Stimulated activated CD4-positive, alpha-beta T cell treated with anti-CD3 and anti-CD28 coated beads, Interleukin-12 subunit alpha, Interleukin-12 subunit beta, amount 100 ng/mL, for 48 hours (primary cell): Measurements from ENCODE around the gene SIL1.

Experiments used
- DNase-seq, 3 donors: peaks; one replicate each; pipeline ENCODE4 v3.0.0-alpha.2; 2020; ENCODE audit warnings: low read depth in 2 of 3, low spot score in 1 of 3

The SIL1 gene

DNA sequence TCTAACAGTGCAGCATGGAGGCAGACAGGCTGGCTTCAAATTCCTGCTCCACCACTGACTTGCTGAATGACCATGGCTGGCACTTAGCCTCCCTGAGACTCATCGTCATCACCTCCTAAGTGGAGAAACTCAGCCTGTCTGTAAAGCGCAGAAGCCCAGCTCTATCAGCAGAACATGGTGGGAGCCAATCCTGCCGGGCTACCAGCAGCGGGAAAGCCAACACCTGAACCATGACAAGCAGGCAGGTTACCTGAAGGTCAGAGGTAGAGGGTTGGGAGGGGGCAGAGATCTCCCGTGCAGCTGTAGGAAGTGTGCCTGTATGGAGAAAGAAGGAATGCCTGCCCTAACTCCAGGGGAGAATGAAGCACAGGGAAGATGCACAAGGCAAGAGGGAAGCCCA lies 250.4 kb downstream of the SIL1 start:
- no peak for DNase-seq

DNA sequence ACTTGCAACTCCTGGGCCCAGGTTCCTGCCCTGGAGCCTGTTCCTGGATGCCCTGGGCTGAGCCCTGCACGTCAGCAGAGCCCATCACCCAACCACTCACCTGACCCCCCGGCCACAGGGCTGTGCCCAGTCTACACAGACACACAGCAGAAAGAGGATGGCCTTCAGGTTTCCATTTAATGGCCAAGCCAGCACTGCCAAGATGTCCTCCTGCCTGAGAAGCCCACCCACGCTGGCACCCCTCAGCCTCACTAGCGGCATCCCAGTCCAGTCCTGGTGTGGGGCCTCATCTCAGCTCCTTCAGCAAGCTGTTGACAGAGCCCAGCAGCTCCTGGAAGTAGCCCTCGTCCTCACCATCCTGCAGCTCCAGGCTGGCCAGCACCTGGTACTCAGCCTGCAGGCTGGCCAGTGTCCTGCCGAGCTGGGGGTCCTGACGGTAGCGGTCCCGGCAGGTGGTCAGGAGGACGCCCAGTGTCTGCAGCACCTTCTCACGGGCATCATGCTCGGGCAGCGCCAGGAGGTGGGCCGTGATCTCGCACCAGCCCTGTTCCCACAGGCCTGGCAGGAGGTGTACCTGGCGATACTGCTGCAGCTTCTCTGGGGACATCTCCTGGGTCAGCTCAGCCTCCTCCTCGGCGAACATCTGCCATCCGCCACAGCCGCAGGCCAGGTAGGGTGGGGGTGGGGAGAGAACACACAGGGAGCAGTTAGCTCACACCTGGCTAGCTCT lies 251.2 kb downstream of the SIL1 start:
- no peak for DNase-seq

DNA sequence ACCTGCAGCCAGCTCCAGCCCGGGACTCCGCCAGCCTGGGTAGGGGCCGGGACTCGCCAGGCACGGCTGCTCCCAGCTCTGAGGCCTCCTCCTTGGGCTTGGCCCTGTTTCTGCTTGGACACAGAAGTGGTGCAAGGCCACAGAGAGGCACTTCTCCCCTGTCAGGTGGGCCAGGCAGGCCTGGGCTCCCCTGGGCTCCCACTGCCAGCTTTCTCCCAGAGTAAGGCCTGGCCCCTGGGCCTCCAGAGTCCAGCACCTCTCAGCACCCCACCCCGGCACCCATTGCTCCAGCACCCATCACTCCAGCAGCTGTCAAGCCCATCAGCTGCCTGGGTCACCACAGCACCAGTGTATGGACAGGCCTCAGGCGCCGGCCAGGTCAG lies 251.9 kb downstream of the SIL1 start:
- no peak for DNase-seq

DNA sequence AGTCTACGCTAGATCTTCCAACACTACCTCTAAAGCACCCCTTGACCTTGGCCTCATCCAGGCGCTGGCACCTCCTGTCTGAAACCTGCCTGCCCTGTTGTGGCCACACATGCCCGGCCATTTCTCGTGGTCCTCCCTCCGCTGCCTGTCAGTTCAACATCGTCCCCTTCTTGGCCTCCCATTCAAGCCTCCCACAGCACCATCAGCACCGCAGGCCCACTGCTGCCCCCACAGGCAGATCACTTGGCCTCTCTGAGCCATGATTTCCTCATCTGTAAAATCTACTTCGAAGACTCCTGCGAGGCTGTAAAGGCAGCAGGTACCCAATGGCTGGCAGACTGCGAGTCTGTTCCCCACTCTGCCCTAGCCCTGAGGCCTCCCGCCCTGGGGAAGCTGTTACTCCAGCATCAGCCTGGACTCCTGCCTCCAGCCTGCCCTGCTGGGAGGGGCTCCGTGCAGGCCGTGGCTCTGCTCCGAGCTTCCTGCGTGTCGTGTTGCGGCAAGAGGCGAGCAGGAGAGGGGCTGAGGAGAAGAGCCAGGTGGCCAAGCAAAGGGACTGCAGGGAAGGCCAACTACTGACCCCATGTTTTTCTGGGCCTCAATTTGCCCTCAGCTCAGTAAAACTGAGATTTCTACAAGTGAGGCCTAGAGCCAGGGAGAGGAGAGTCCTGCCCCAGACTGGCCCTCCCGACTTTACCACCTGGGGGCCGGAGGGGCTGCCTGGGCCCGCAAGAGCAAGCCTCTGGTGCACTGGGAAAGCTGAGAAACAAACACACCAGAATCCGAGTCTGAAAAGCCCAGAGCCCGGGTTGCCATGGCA lies 252.5 kb downstream of the SIL1 start:
- DNase-seq: no peak

DNA sequence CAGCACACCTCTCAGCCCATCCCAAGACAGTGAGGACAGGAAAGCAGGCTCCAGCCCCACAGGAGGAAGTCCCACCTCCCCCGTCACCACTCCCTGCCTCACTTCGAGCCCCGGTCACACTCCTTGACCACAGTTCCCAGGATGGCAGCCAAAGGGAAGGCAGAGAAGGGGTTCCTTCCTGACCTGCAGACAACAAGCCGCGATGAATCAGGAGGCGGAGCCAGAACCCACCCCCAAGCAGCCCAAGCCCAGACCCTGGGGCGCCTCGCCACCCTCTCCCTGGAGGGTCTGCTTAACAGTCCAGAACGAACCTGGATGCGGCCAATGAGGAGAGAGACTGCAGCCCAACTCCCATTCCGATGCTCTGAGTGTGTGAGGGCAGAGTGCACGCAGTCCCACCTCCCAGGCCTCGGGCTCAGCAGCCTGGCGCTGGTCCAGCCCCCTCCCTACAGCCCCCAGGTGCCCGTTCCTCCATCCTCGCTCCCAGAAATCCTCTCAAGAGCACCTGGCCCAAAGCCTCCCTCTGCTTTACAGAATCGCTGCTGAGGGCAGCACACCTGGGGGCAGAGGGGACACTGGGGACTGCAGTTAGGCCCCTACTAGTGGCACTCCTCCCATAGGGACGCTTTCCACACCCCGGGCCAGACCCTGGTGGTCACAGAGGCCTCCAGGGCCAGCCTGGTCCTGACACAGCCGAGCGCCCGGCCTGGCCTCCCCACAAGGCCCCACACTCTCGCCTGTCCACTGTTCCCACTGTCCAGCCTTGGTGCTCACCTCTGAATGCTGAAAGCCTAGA lies 253.4 kb downstream of the SIL1 start:
- no peak for DNase-seq

DNA sequence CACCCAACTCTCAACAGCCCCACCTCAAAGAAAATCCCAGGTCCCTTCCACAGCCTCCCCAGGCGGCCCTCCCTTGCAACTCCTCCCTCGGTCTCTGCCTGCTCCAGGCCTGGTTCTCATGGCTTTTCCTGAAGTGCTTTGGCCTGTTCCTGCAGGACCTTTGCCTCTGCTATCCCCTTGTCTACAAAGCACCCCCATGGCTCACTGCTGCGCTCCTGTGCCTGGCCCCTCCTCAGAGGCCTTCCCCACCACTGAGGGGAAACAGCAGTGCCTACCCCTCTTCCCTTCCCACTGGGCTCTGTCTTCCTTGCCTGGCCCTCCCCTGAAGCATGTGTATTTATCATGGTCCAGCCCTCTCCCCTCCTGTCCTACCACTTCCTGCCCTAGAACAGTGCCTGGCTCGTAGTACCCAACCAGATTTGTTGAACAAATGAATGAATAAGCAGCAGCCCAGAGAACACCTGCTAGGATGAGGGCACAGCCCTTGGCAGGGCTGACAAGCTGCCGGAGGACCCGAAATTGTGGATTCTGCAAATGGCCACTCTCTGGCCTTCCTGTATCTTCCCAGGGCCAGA lies 254.5 kb downstream of the SIL1 start:
- no peak for DNase-seq

DNA sequence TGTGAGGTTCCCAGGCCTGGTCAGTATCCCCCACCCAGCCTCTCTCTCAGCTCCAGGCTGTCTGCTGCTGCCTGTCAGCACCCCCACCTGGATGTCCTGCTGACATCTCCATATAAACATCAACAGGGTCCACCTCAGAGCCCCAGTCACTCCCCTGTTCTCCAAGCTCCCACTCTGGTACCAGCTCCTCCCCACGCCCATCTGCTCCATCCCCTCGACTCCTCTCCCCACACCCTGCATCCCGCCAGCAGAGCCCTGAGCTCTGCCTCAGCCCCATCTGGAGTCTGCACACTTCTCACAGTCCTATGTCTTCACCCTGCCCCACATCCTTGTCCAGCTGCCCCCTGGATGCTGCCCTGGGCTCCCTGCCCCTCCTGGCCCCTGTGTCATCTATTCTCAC lies 255.3 kb downstream of the SIL1 start:
- no peak for DNase-seq

DNA sequence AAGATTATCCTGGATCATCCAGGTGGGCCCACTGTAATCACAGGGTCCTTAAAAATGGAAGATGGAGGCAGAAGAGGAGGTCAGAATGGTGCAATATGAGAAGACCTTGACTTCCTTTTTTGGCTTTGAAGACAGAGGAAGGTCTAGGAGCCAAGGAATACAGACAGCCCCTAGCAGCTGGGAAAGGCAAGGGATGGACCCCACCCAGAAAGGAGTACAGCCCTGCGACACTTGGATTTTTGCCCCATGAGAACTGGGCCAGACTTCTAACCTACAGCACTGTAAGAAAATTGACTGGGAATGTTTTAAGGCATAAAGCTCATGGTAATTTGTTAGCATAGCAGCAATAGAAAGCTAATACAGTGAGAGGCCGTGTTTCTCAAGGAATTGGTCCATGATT lies 256.1 kb downstream of the SIL1 start:
- no peak for DNase-seq

DNA sequence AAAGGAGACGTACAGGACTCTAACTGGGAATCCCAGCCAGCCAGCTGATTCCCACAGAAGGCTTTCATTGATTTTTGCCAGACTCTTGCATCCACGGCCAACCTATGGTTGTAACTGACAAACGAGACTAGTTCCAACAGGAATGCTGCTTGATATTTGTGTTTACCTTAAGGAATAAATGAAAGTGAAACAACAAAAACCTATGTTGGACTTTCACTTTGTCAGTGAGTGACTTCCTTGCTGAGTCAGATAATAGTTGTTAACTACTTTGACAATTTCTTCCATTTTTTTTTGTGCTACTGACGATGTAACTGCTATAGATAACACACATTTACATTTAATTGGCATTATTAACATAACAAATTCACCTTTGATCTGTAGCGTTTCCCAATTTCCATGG lies 259.6 kb downstream of the SIL1 start:
- no peak for DNase-seq

DNA sequence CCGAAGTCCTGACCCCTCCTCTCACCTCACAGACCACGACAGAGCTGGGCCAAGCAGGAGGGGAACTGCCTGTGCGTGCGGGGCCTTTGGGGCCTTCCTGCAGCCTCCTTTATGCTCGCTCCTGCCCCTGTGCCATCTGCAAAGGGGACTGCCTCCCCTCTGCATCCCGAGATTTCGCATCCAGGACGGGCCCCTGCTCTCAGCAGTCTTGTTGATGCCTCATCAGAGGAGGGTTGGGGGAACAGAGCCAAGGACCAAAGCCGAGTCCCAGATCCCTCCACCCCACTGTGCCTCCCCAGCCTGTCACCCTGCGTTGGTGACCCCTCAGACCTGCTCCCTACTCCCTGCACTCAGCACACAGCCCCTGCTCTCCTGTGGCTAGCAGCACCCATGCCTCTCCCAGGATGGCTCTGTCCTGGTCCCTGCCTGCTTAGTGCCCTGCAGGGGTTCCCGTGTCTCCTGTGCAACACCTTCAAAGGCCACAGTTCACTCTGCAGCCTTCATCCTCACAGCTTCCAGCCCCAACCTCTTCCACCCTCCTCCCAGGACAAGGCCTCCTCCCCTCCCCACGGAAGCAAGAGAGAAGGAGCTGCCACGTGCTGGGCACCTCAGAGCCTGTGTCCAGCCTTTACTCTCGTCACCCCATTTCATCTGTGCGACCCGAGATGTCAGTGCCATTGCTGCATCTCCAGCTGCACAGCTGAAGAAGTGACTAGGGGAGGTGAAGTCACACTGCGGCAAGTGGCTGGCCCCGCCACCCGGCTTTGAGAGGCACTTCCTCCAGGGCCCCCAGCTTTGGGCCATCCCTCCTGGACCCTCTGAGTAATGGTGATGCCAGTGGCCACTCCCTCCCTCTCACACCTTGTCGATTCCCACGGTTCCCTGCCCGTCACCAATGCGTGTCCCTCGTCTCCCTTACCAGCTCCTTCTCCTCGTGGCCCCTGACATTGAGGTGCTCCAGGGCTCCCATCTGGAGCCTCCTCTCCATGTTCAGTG lies 260.5 kb downstream of the SIL1 start:
- no peak for DNase-seq

DNA sequence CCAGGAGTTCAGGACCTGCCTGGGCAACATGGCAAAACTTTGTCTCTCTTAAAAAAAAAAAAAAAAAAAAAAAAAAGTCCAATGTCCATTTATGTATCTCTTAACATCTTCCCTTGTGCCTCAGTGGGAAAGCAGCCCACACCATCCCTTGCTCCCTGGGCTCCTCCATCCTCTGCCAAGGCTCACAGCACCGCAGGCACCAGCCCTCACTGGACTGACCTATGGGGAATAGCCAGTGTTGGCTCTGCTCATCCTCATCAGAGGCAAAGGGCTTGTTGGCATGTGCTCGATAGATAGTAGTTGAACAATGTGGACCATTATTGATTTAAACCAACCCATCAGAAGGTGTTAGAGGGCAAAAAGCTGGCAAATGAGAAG lies 261.2 kb downstream of the SIL1 start:
- no peak for DNase-seq

DNA sequence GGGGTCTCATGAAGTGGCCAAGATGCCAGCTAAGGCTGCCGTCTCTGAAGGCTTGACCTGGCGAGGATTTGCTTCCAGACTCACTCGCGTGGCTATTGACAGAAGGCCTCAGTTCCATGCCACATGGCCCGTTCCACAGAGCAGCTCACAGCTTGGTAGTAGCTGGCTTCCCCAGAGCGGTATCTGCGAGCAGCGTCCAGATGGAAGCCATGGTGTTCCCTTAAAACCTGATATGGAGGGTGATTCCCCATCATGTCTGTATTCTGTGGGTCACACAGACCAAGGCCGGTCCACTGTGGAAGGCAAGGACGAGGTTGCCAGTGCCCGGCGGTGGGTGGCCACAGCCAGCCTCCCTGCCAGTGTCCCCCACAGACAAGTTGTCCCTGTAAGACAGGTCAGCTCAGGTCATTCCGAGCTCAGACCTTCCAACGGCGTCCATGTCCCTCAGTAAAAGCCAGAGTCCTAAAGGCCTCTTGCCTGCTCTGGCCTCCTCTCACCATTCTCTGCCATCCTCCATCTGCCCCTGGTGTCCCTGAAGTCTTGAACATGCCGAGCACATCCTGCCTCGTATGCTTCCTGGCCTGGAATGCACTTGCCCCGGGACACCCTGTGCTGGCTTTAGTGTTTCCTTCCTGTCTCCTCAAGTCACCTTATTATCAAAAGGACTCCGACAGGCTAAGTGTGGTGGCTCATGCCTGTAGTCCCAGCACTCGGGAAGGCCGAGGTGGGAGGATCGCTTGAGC lies 261.8 kb downstream of the SIL1 start:
- DNase-seq: no peak

DNA sequence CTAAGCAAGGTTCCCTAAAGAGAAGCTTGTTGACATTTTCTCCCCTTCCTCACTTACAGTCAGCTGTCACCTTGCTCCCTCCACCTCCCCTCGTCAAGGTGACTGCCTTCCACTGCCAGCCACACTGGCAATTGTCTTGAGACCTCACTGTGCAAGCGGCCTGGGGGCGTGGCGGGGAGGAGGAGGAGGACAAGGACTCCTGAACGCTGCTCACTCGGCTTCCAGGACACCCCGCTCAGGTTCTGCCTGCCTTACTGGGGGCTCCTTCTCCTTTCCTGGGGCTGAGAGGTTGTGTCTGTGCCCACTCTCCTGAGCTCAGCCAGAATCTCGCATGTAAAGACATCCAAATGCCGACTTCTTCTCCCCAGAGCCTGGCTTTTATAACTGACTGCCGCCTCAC lies 262.7 kb downstream of the SIL1 start:
- DNase-seq: no peak

DNA sequence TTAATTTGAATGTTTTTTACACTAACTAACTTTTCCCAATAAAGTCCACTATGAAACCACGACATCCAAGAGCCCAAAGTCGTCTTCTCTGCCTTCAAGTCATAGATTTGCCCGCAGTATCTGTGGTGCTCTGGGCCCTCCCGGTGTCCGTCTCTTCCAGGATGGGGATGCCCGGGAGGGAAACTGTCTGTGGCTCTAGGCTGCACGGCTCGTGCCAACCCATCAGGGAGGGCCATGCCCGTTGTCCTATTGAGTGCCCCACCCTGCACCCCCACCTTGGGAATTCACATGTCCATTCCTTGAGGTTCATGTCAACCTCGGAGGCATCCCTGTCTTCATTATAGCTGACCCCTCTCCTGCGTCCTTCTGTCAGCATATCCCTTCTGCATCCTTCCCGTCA lies 263.2 kb downstream of the SIL1 start:
- no peak for DNase-seq

DNA sequence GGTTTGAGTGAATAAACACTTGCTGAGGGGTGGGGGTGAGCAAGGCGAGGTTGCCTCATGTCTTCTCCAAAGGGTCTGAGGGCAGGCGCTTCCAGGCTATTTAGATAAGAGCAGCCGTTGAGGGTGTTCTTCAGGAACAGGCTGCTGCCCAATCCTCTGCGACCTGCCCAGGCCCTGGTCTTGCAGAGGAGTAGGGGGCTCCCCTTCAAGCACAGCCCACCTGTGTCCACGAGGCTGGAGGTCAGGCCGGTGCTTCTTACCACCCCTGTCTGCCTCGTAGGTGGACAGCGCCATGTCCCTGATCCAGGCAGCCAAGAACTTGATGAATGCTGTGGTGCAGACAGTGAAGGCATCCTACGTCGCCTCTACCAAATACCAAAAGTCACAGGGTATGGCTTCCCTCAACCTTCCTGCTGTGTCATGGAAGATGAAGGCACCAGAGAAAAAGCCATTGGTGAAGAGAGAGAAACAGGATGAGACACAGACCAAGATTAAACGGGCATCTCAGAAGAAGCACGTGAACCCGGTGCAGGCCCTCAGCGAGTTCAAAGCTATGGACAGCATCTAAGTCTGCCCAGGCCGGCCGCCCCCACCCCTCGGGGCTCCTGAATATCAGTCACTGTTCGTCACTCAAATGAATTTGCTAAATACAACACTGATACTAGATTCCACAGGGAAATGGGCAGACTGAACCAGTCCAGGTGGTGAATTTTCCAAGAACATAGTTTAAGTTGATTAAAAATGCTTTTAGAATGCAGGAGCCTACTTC lies 264.5 kb downstream of the SIL1 start:
- DNase-seq: no peak

DNA sequence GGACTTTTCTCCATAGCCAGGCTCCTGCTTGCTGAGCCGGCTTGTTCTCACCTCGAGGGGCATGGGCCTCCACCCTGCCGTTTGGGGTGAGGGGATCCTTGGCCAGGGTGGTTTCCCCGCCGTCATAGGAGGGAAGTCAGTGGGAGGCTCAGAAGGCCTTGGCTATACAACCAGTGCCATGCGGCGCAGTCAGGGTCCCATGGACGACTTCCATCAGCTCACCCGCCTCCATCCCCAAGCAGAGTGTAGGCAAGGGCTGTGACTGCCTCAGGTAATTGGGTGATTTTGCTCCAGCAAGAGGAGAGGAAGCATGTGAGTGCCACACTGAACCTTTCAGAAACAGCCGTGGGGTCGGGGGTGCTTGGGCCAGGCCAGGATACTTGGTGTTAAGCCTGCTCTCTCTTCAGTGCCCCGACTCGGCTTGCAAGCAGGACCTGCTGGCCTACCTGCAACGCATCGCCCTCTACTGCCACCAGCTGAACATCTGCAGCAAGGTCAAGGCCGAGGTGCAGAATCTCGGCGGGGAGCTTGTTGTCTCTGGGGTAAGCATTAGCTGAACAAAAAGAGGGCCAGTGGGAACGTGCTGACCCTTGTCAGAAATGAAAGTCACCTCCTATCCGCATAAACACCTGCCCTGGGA lies 265.9 kb downstream of the SIL1 start:
- no peak for DNase-seq

DNA sequence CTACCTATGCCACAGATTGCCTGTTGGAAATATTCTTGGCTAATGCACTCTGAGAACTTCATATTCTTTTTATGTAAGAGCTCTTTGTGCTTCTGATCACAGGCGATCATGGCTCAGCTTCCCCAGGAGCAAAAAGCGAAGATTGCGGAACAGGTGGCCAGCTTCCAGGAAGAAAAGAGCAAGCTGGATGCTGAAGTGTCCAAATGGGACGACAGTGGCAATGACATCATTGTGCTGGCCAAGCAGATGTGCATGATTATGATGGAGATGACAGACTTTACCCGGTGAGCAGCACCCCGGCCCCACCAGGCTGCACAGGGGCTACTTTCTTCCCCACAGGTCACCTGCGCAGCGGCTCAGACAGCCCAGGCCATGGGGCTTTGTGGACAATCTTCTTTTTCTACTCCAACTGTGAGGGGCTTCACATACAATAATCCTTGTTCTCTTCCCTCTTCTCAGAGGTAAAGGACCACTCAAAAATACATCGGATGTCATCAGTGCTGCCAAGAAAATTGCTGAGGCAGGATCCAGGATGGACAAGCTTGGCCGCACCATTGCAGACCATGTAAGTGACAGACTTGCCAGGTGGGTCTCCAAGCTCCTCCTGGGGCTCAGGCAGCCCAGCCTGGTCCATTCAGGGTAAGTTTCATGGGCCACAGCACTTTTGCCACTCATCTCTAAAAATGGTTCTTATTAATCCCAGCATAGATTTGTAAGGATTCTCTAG lies 267.6 kb downstream of the SIL1 start:
- no peak for DNase-seq

DNA sequence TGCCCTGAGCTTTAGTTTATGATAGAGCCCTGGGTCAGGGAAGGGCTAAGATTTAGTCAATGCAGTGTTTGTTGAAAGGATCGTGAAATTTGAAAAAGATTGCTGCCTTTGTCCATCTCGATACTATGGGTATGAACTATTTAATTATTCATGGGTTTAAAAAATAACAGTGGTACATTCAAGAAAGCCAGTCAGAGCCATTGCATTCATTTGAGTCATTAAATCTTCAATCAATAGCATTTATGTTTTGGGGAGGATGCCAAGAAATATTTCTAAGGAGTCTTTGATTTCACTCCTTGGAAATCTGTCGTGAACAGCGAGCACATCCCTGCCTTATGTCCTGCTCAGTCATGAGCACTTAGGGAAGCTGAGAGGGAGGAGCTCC lies 268.6 kb downstream of the SIL1 start:
- no peak for DNase-seq
